Activated CD4-positive, alpha-beta T cell treated with anti-CD3 and anti-CD28 coated beads for 4 hours (primary cell): Measurements from ENCODE around the gene RIBC2.
"Not testable (repeated sequence)": the region's sequence is repeated elsewhere in the genome, so short reads cannot be mapped to it uniquely, and the experiment has no call there.

ENCODE experiments used
- DNase-seq, 2 donors: peaks; one replicate each; pipeline ENCODE4 v3.0.0-alpha.2; 2020

Gene RIBC2

DNA sequence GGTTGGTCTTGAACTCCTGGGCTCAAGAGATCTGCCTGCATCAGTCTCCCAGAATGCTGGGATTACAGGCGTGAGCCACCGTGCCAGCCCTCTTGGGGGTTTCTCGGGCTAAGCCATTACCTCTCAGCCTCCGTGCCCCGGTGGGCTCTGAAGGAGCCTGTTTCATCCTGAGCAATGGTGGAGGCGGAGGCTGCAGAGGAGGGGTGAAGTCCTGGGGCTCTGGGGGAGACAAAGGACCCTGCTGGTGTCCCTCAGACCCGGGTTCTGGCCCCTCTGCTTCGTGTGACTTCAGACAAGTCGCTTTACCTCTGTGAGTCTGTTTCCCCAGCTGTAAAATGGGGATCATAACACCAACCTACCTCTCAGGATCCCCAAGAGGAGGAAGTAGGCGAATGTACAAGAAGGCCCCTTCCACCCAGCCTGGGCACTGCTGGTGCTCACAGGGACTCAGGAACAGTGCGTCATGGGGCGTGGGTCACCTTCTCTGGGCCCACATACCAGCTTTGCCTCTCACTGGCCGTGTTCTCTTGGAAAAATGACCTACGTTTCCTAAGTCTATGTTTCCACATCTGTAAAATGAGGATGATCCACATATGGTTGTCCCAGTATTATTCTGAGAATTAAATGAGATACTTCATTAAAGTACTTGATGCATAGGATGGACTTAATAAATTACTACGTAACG lies 36.8 kb downstream of the RIBC2 start:
- no peak for DNase-seq

- DNase-seq, result no peak
These were observed 37.6 kb downstream of the RIBC2 start for GRCh38 chr22:45450921-45451651.

- DNase-seq, result no peak
These were observed 38.5 kb downstream of the RIBC2 start for GRCh38 chr22:45451972-45452371.

DNA sequence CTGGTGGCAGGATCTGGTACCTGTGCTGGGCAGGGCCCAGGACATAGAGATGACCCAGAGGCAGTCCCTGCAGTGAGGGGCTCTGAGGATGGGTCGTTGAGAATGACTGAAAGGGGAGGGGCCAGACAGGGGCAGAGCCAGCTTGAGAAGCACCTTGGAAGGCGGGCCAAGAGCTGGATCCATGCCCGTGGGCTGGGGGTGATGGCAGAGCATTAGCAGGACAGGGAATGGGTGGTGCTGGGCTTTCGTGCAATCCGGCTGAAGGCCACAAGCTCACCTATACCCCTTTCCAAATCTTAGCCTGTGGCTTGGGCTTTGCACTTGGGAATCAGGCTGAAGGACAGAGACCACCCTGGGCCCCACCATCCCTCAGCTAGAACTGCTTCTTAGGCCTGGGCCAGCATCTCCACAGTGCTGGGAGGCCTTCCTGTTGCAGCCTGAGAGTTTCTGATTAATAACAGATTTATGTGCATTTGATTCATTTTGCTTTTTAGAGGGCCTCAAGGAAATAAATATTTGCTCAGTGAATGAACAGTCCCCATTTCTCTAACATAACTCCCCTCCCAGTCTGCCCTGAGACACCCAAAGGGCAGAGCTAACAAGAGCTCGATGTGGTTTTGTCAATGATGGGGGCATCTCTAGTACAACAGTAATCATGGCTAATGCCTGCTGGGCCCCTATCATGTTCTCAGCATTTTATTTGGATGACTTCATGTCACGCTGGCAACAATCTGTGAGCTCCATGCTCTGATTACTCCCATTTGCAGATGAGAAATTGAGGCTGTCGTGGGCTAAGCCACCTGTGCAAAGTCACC lies 39.3 kb downstream of the RIBC2 start:
- no peak for DNase-seq

GRCh38 chr22:45453764-45454163 lies 40.3 kb downstream of the RIBC2 start:
- no peak for DNase-seq

DNA sequence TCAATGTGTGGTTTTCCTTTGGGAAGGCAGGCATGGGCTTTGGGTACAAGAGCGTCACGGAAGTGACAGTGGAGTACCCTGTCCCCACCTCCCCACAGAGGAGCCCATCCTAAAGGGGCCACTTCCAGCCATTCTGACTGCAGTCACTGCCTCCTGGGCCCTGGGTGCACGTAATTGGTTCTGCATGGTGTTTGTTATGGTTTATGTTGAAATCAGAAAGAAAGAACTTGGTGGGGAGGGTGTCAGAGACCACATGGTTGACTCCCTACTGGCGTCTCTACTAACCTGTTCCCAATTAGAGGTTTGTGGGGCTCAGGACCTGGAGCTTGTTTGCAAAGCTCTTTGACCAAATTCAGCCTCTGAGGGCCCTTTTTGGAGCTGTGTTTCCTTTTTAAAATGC lies 40.8 kb downstream of the RIBC2 start:
- DNase-seq, result no peak

GRCh38 chr22:45455212-45455611 lies 41.7 kb downstream of the RIBC2 start:
- DNase-seq, result no peak

DNA sequence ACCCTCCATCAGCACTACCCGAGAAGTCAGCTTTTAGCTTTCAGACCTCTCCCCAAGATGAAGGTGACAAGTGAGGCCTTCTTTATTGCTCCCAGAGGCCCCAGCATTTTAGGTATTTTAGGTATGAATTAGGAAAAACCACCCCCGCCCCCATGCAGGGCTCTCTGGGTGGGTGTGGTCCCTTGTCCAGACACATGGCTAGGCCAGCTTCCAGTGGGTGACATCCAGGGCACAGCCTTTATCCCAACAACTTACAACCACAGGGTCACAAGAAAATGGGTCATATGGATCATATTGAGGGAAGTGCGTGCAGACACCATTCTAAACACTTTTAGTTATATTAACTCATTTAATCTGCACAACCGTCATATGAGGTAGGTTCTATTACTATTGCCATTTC lies 42.1 kb downstream of the RIBC2 start:
- no peak for DNase-seq

DNA sequence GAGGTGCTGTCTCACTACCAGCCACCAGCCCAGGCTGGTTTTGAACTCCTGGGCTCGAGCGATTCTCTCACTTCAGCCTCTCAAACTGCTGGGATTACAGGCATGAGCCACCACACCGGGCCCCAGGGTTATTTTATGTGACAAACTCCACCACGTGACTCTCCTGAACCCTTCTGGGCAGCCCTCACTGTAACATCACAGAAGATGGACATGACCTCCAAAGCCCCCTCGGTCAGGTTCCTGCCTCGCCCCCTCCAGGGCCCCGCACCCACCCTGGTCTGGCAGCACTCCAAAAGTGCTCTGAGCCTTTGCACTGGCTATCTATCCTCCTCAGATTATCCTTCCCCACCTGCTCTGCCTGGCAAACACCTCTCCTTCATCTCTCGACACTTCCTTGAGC lies 43.3 kb downstream of the RIBC2 start:
- DNase-seq, result no peak

- DNase-seq, result no peak
These were observed 45.0 kb downstream of the RIBC2 start for GRCh38 chr22:45458532-45458931.

DNA sequence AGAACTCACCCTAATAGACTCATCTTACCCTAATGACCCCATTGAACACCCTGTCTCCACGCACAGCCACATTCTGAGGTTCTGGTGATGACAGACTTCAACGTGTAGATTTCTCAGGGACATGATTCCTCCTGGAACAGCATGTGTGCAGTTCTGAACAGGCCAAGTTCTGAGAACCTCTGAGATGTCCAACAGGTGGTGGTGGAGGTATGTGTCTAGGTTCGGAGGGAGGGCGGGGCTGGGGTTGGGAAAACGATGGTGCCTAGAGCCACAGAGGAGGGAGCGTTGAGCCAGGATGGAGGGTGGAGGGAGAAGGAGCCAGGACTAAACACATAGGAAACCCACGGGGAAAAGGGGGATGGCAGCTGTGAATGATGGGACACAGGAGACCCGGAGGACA lies 45.7 kb downstream of the RIBC2 start:
- DNase-seq, result no peak

- DNase-seq, result no peak
These were observed 47.0 kb downstream of the RIBC2 start for GRCh38 chr22:45460288-45461109.

DNA sequence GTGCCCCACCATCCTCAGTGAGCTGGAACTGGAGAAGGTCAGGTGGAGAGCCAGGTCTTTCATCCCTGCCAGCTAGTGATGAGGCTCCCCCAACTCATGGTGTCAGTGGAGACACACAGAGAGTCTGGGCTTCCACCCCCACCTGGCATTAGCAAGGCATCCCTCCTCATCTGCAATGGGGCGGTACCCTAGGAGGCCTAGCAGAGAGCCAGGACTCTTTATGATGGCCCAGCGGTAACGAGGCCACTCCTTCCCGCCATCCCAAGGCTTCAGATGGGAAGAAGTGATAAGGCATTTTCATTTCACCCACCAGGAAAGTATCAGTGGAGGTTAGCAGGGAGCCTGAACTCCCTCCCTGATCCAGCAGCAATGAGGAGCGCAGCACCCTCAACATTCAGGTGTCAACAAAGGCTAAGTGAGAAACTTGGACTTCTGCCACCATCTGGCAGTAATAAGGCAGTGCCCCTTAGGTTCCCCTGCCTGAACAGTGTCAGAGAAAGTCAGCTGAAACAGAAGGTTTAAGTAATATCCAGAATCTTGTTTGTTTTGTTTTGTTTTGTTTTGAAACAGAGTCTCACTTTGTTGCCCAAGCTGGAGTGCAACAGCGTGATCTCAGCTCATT lies 48.7 kb downstream of the RIBC2 start:
- no peak for DNase-seq

DNA sequence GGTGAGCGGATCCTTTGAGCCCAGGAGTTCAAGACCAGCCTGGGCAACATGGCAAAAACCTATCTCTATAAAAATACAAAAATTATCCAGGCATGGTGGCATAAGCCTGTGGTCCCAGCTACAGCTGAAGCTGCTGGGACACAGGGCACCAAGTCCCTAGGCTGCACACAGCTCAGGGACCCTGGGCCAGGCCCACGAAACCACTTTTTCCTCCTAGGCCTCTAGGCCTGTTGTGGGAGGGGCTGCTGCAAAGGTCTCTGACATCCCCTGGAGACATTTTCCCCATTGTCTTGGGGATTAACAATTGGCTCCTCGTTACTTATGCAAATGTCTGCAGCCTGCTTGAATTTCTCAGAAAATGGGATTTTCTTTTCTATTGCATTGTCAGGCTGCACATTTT lies 50.2 kb downstream of the RIBC2 start:
- DNase-seq, result not testable (repeated sequence)

- DNase-seq, result no peak
These were observed 52.1 kb downstream of the RIBC2 start for GRCh38 chr22:45465633-45466032.

DNA sequence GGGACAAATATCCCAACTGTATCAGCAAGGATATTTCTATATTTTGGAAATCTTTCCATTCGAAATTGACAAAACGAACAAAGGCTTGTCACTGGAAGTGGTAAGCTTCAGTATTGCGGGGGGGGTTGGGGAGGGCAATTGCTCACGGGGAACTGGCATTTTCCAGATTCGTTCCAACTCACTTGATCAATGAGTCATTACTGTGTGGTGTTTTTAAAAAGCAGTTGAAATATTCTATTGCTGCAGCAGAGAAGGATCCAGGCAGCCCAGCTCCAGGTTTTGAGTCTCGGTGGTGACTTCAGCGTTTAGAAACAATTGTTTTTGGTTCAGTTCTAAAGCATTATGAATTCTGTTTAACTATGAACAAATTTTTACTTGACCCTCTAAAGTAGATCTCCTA lies 55.4 kb downstream of the RIBC2 start:
- no peak for DNase-seq

DNA sequence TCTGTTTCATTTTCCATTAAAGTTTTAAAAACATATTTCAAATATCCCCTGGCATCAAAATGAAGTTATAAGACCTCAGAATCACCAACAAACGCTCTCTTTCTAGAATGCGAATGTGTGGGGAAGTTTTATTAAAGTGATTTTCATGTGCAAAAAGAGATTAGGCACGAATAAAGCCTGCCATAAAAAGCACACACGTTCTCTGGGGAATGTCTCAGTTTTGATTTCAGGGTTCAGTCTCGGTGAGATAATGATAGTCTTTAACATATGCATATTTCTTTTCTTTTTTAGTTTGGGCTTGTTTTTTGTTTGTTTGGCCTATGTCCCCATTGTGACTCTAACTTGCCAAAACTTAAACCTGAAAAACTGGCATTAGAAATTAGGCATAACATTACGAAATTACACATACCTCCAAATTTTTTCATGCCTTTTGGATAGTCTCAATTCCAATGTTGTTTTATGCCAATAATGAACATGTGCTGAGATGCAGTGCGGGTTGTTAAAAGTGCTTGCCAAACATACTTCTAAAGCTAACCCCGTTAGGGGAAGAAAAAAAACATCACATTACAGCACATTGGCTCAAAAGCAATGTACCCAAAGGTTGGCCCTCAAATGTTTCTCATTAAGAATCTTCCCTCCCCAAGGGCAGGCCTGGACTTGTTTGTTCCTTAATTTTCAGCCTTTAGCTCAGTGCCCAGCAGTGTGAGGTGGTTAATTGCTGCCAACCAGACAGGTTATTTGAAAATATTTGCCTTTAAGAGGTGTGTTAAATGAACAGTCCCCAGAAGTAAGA lies 56.0 kb downstream of the RIBC2 start:
- no peak for DNase-seq

- DNase-seq, result no peak
These were observed 57.4 kb downstream of the RIBC2 start for GRCh38 chr22:45470871-45471270.

GRCh38 chr22:45472426-45472825 lies 58.9 kb downstream of the RIBC2 start:
- no peak for DNase-seq

DNA sequence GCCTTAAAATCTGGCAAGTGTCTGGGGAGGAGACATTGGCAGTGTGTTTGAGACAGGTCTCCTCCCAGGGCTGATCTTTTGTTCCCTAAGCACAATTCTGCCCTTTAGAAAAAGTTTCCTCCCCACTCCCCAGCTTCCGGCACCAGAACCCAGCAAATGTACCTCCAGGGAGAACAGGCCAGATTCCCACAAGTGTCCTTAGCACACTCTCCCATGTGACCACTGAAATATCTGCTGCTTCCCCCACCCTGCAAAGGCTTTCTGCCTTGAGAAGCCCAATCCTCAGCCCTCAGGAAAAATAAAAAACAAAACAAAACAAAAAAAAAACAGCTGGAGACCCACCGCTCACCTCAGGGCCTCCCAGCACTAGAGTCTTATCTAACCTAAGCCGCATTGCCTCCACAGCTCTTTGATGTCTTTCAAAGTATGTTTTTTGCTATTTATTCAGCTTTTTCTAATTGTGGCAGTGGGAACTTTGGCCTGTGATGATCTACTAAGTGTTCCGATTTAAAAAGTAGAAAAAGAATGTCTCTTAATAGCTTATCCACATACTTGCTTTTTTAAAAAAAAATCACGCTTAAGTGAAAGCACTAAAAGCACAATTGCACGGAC lies 60.2 kb downstream of the RIBC2 start:
- no peak for DNase-seq

DNA sequence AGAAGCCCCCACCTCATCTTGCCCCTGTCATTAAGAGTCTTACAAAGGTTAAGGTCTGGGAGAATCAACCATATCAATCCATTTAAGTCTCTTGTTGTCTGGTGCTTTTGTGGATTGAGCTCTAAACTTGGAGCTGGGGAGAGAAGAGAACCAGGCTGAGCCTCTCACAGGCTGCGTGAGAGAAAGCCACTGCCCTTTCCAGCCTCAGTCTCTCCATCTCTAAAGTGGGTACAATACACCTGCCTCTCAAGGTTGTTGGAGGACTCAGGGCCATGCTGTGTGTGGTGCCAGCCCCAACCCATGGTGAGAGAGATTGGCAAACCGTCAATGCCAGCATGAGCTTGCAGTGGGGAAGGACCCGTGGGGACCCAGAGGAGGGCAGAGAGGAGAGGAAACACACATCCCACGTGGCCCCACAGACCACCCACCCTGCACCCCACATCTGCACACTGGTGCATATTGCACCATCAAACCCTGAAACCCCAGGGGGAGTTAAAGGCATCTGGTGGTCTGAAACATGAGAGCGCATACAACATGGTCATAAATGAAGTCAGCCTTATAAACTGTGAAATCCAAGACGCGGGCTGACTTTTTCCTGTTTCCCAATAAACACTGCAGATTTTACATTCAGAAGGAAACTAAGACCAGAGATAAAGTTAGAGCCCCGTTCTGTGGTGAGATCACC lies 61.7 kb downstream of the RIBC2 start:
- no peak for DNase-seq
